ENCODE data around the gene IL16. TPM values are rescaled to one million over a fixed set of nuclear protein-coding genes. Genes with fewer than 3 reads are reported as not detected.

Gene IL16
- polyA plus RNA-seq, 2 of the 4 experiments (the other 2 are of a cell fraction) = 0.09 TPM; not detected in 1

- Histone ChIP-seq H3K4me3 (no peak overlapping the region), H3K4me2 (no peak overlapping the region), H3K27ac (no peak overlapping the region), H3K4me1 (peaks cover 16% of the 10 kb centered on the region), H3K9me3 (no peaks in the 10 kb centered on the region)
- TF ChIP-seq CHD2 (IDR thresholded peaks at IDR 0.05; ENCODE audit: low read length, partially characterized antibody) (no peak), EP300 (IDR thresholded peaks at IDR 0.05) (no peak), TP53 (CRISPR knock-in tag; IDR thresholded peaks at IDR 0.05) (no peak), ELK1 (IDR thresholded peaks at IDR 0.05; ENCODE audit: low read depth, low read length) (no peak), MYC (IDR thresholded peaks at IDR 0.05; ENCODE audit: borderline replicate concordance, low read length) (no peak), RARB (CRISPR knock-in tag; IDR thresholded peaks at IDR 0.05) (no peak), HES2 (IDR thresholded peaks at IDR 0.05) (no peak), HDAC2 (IDR thresholded peaks at IDR 0.05) (no peak)
- DNase-seq (ENCODE audit: low read depth in 1 of 2, low spot score in 1 of 2) (no peak), ATAC-seq (no peak), FAIRE-seq (no peak)
- WGBS (ENCODE audit: missing lambda C conversion rate) = 29% methylated on average over 14 of the region's 14 CpGs
- ChIA-PET POLR2A (no interaction called here), CTCF (interaction anchor here (1.1 to 3.3 kb wide), 8 partner anchors 11 to 39 kb away, joined by 3 to 21 read pairs (median 4); no protein-coding TSS in a partner anchor)
These were observed 103.1 kb downstream of the IL16 start for GRCh38 chr15:81299630-81300273.

- CTCF ChIA-PET = interaction anchor here (0.9 to 5.3 kb wide), 10 partner anchors 9 to 109 kb away, joined by 3 to 24 read pairs (median 5); no protein-coding TSS in a partner anchor
- FAIRE-seq (no peak), ATAC-seq (no peak), DNase-seq (ENCODE audit: low read depth in 1 of 2, low spot score in 1 of 2) (no peak)
- H3K4me3 ChIP-seq = no peak overlapping the region
- H3K4me1 ChIP-seq = peaks cover 16% of the 10 kb centered on the region
- no peaks in the 10 kb centered on the region for H3K9me3 ChIP-seq
- 24% methylated on average over 4 of the region's 4 CpGs for WGBS (ENCODE audit: missing lambda C conversion rate)
- no peak overlapping the region for H3K27ac ChIP-seq
- POLR2A ChIA-PET = no interaction called here
- H3K4me2 ChIP-seq = no peak overlapping the region
- TF ChIP-seq ZFP36 (IDR thresholded peaks at IDR 0.05; ENCODE audit: borderline replicate concordance, partially characterized antibody) = no peak
- TF ChIP-seq NR3C1 (IDR thresholded peaks at IDR 0.05) = no peak
- TF ChIP-seq ATOH8 (CRISPR knock-in tag; IDR thresholded peaks at IDR 0.05; ENCODE audit: low read depth) = no peak
- no peak for TF ChIP-seq ZSCAN20 (CRISPR knock-in tag; IDR thresholded peaks at IDR 0.05)
- TF ChIP-seq KDM1A (IDR thresholded peaks at IDR 0.05; ENCODE audit: low read depth) = no peak
- no peak for TF ChIP-seq CBX8 (IDR thresholded peaks at IDR 0.05)
- TF ChIP-seq MAZ (IDR thresholded peaks at IDR 0.05; ENCODE audit: borderline replicate concordance, low read depth, low read length) = no peak
These were observed 104.7 kb downstream of the IL16 start for GRCh38 chr15:81301385-81301784.

- 5% methylated on average over 5 of the region's 5 CpGs for WGBS (ENCODE audit: missing lambda C conversion rate)
- H3K4me1 ChIP-seq = peaks cover 13% of the 10 kb centered on the region
- no peak overlapping the region for H3K4me3 ChIP-seq
- H3K9me3 ChIP-seq = no peaks in the 10 kb centered on the region
- no peak overlapping the region for H3K27ac ChIP-seq
- no peak for ATAC-seq
- ChIA-PET CTCF (interaction anchor here (0.6 to 5.3 kb wide), 12 partner anchors 9 to 108 kb away, joined by 3 to 24 read pairs (median 4); no protein-coding TSS in a partner anchor), POLR2A (no interaction called here)
- DNase-seq (ENCODE audit: low read depth in 1 of 2, low spot score in 1 of 2) = no peak
- no peak for TF ChIP-seq EHMT2 (IDR thresholded peaks at IDR 0.05; ENCODE audit: low read depth)
- no peak for FAIRE-seq
- H3K4me2 ChIP-seq = no peak overlapping the region
These were observed 105.2 kb downstream of the IL16 start for GRCh38 chr15:81301815-81302399.

GRCh38 chr15:81302701-81303109 lies 106.0 kb downstream of the IL16 start:
- no peaks in the 10 kb centered on the region for H3K9me3 ChIP-seq
- H3K4me3 ChIP-seq = no peak overlapping the region
- CTCF ChIA-PET = interaction anchor here (0.6 to 5.3 kb wide), 6 partner anchors 8 to 107 kb away, joined by 3 to 24 read pairs (median 6); no protein-coding TSS in a partner anchor
- H3K27ac ChIP-seq = no peak overlapping the region
- 72% methylated on average over 6 of the region's 6 CpGs for WGBS (ENCODE audit: missing lambda C conversion rate)
- DNase-seq (ENCODE audit: low read depth in 1 of 2, low spot score in 1 of 2) (no peak), ATAC-seq (no peak), FAIRE-seq (no peak)
- TF ChIP-seq NPAS2 (CRISPR knock-in tag; IDR thresholded peaks at IDR 0.05; ENCODE audit: borderline replicate concordance) (no peak), RFX5 (IDR thresholded peaks at IDR 0.05) (no peak), ATOH8 (CRISPR knock-in tag; IDR thresholded peaks at IDR 0.05; ENCODE audit: low read depth) (no peak)
- H3K4me2 ChIP-seq = no peak overlapping the region
- POLR2A ChIA-PET = no interaction called here
- peaks cover 5% of the 10 kb centered on the region; the same call in 2 of the 3 replicates for H3K4me1 ChIP-seq
